SH-SY5Y (cell line): ENCODE results near the gene SYMPK.

Experiments used
- GATA2 ChIP-seq: IDR thresholded peaks from 2 replicates; pipeline ENCODE4 v1.6.1; 2011; ENCODE audit warnings: mild to moderate bottlenecking, low read depth, low read length
- GATA3 ChIP-seq: IDR thresholded peaks from 2 replicates; pipeline ENCODE4 v1.6.1; 2011; ENCODE audit warnings: low read depth, mild to moderate bottlenecking, low read length, moderate library complexity

The SYMPK gene

GRCh38 chr19:45779231-45780145 lies 83.5 kb downstream of the SYMPK start:
- TF ChIP-seq GATA2 (no peak), GATA3 (no peak)

DNA sequence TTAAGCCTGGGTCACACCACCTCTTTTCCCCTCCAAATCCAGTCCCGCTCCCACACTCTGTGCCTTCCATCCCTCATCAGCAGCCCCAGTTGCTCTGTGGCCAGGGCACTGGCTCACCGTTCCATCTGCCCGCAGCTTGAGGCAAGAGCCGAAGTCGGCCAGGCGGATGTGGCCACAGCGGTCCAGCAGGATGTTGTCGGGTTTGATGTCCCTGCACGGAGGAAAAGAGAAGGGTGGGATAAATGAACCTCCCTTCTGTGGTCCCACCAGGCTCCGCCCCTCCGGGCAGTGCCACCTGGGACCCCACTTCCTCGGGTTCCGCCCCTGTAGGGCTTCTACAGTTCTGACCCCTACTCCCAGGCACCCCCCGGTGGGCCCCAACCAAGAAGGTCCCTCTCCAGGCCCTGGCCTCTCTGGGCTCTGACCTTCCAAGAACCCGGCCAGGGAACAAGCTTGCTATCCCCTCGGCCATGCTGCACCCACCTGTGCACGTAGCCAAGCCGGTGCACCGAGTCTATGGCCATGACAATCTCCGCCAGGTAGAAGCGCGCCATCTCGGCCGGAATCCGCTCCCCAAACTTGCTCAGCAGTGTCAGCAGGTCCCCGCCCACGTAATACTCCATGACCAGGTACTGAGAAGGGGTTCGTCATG lies 84.8 kb downstream of the SYMPK start:
- no peak for TF ChIP-seq GATA3
- no peak for TF ChIP-seq GATA2

DNA sequence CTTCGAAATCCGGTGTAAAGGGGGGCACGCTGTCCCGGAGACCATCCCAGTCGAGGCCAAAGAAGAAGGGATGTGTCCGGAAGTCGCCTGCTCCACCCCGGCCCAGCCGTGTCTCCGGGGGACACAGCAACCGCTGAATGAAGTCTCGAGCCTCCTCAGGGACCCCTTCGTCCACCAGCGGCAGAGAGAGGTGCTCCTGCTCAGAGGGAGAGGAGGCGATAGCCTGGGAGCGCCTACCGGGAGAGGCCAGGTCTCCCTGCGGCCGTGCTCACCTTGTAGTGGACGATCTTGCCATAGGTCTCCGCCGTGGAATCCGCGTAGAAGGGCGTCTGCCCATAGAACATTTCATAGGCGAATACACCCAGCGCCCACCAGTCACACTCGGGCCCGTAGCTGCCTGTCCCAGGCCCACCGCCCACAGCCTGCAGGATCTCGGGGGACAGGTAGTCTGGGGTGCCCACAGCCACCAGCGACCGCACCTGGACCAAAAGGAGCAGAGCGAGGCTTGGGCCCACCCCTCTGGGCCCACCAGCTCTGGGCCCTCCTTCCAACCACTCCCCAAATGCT lies 85.5 kb downstream of the SYMPK start:
- TF ChIP-seq GATA2: no peak
- no peak for TF ChIP-seq GATA3

DNA sequence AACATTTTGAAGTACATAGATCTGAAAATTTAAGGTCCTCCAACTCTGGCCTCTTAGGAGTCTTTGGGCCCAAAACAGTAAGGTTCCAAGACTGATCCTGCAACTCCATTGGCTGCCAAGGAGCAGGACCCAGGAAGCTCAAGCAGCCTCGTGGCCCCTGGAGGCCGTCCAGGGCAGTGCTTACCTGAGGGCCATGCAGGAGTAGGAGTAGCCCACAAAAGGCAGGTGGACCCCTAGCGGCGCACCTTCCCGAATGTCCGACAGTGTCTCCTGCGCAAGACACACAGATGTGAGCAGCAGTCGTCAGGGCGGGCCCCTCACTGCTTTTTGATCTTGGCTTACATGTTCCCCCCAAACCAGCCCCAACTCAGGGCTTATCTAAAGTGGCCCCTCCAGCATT lies 88.2 kb downstream of the SYMPK start:
- TF ChIP-seq GATA3 (no peak), GATA2 (no peak)

- TF ChIP-seq GATA3 (no peak), GATA2 (no peak; the same call in 1 of the 2 replicates)
These were observed 89.6 kb downstream of the SYMPK start for GRCh38 chr19:45773384-45773783.

DNA sequence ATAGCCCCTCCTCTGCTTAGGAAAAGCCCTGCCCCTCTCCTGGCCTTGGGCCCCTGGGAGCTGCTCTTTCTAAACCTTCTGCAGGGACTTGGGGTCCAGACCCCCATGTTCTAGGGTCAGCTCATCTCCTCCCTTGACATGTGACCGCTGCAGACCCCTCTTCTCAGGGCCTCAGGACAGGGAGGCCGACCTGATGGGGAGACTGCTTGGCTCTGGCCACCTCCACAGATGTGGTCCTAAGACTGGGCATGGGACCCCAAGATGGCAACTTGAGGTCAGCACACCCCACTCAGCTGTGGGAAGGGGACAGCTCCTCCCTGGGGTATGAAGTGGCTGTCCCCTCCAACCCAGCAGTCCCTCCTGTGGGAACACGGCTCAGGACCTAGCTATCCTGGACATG lies 90.0 kb downstream of the SYMPK start:
- TF ChIP-seq GATA3 (no peak), GATA2 (no peak)

GRCh38 chr19:45772130-45772840 lies 90.7 kb downstream of the SYMPK start:
- no peak for TF ChIP-seq GATA2

GRCh38 chr19:45771311-45771933 lies 91.5 kb downstream of the SYMPK start:
- TF ChIP-seq GATA3: no peak
- no peak for TF ChIP-seq GATA2

- no peak for TF ChIP-seq GATA2
- no peak for TF ChIP-seq GATA3
These were observed 92.5 kb downstream of the SYMPK start for GRCh38 chr19:45770192-45771101.

DNA sequence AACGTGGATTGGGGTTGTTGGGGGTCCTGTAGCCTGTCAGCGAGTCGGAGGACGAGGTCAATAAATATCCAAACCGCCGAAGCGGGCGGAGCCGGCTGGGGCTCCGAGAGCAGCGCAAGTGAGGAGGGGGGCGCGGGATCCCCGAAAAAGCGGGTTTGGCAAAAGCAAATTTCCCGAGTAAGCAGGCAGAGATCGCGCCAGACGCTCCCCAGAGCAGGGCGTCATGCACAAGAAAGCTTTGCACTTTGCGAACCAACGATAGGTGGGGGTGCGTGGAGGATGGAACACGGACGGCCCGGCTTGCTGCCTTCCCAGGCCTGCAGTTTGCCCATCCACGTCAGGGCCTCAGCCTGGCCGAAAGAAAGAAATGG lies 93.1 kb downstream of the SYMPK start:
- TF ChIP-seq GATA3 (no peak), GATA2 (no peak)

GRCh38 chr19:45768984-45769782 lies 93.8 kb downstream of the SYMPK start, which contains the start of gene SIX5:
Gene SIX5 (minus strand): TSS chr19:45769252. CDS start chr19:45768844, 408 bp downstream.
- TF ChIP-seq GATA3 (no peak), GATA2 (no peak)

DNA sequence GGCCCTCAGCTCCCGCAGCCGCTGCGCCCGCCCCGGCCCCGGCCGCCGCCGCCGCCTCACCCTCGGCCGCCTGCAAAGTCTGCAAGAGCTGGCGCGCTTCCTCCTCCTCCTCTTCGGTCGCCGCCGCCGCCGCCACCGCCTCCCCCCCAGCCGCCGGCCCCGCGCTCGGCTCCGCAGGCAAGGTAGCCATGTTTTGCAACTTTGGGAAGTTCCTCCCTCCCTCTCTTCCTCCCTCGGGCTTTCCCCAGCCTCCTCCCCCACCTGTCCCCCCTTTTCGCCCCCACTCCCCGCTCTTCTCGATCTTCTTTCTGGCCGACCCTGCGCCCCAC lies 94.3 kb downstream of the SYMPK start:
- no peak for TF ChIP-seq GATA2
- TF ChIP-seq GATA3: no peak
